Measurements from ENCODE around the gene TAC3.

TAC3 gene

GRCh38 chr12:57051011-57051410, 34.7 kb upstream of the TAC3 start:
- TF ChIP-seq CTCF (IDR thresholded peaks at IDR 0.05; ENCODE audit: low read depth, low read length) = no peak
- no peaks in the 10 kb centered on the region for H3K4me1 ChIP-seq

GRCh38 chr12:57049890-57050289, 33.6 kb upstream of the TAC3 start, which contains the start of gene MYO1A:
MYO1A (minus strand) TSS chr12:57050129; CDS start chr12:57048323, 1,806 bp downstream.
- H3K4me1 ChIP-seq = no peaks in the 10 kb centered on the region
- H3K9me3 ChIP-seq = no peaks in the 10 kb centered on the region
- no peak for DNase-seq
- H3K27me3 ChIP-seq = no peaks in the 10 kb centered on the region
- H3K36me3 ChIP-seq = no peaks in the 10 kb centered on the region
- no peak within 1 kb of the TSS for H3K4me3 ChIP-seq (ENCODE audit: low read depth, low read length)
- TF ChIP-seq CTCF (IDR thresholded peaks at IDR 0.05; ENCODE audit: low read depth, low read length) = no peak

More at GRCh38 chr12:57051011-57051410, 34.7 kb upstream of the TAC3 start:
- H3K27me3 ChIP-seq = no peaks in the 10 kb centered on the region
- no peak overlapping the region for H3K4me3 ChIP-seq (ENCODE audit: low read depth, low read length)
- no peaks in the 10 kb centered on the region for H3K36me3 ChIP-seq
- no peaks in the 10 kb centered on the region for H3K9me3 ChIP-seq
- no peak for DNase-seq

- Histone ChIP-seq H3K4me3 (ENCODE audit: low read depth, low read length) (no peak overlapping the region), H3K36me3 (no peaks in the 10 kb centered on the region), H3K9me3 (no peaks in the 10 kb centered on the region), H3K27me3 (no peaks in the 10 kb centered on the region), H3K4me1 (no peaks in the 10 kb centered on the region)
- no peak for TF ChIP-seq CTCF (IDR thresholded peaks at IDR 0.05; ENCODE audit: low read depth, low read length)
- DNase-seq = no peak
Observed at GRCh38 chr12:57049119-57049446, 32.8 kb upstream of the TAC3 start.

- TF ChIP-seq CTCF (IDR thresholded peaks at IDR 0.05; ENCODE audit: low read depth, low read length) = no peak
- no peaks in the 10 kb centered on the region for H3K36me3 ChIP-seq
- H3K4me1 ChIP-seq = no peaks in the 10 kb centered on the region
- H3K27me3 ChIP-seq = no peaks in the 10 kb centered on the region
- H3K9me3 ChIP-seq = no peaks in the 10 kb centered on the region
- no peak for DNase-seq
- H3K4me3 ChIP-seq (ENCODE audit: low read depth, low read length) = no peak overlapping the region
Observed at GRCh38 chr12:57048423-57049118, 32.2 kb upstream of the TAC3 start.

GRCh38 chr12:57047981-57048380, 31.7 kb upstream of the TAC3 start:
- Histone ChIP-seq H3K27me3 (no peaks in the 10 kb centered on the region), H3K4me1 (no peaks in the 10 kb centered on the region), H3K9me3 (no peaks in the 10 kb centered on the region), H3K36me3 (no peaks in the 10 kb centered on the region), H3K4me3 (ENCODE audit: low read depth, low read length) (no peak overlapping the region)
- TF ChIP-seq CTCF (IDR thresholded peaks at IDR 0.05; ENCODE audit: low read depth, low read length) = no peak
- no peak for DNase-seq

GRCh38 chr12:57046947-57047890, 30.9 kb upstream of the TAC3 start:
- no peaks in the 10 kb centered on the region for H3K4me1 ChIP-seq
- no peaks in the 10 kb centered on the region for H3K36me3 ChIP-seq
- no peak for TF ChIP-seq CTCF (IDR thresholded peaks at IDR 0.05; ENCODE audit: low read depth, low read length)
- H3K27me3 ChIP-seq = no peaks in the 10 kb centered on the region
- no peak overlapping the region for H3K4me3 ChIP-seq (ENCODE audit: low read depth, low read length)
- no peak for DNase-seq
- H3K9me3 ChIP-seq = no peaks in the 10 kb centered on the region
